Activated T-helper 2 cell treated with anti-CD3 and anti-CD28 coated beads, Interferon-gamma antibody, Interleukin-2, Interleukin-4, amounts not matched to agents 10 μg/mL and 5 μg/mL and 100 μg/mL, durations not matched to agents 14 hours and 24 hours and 36 hours (primary cell): Measurements from ENCODE around the gene NEK10. TPM values are rescaled to one million over a fixed set of nuclear protein-coding genes. Genes with fewer than 3 reads are reported as not detected.

ENCODE experiments used
- DNase-seq: peaks from one replicate; pipeline ENCODE4 v3.0.0; 2021; ENCODE audit warnings: low spot score
- H3K27ac Mint-ChIP-seq: one replicate; pipeline ENCODE4 v1.8.0; 2021; ENCODE audit warnings: mixed read lengths
- H3K27me3 Mint-ChIP-seq: one replicate; pipeline ENCODE4 v1.8.0; 2021; ENCODE audit warnings: low read depth, mixed read lengths
- H3K36me3 Mint-ChIP-seq: one replicate; pipeline ENCODE4 v1.8.0; 2021; ENCODE audit warnings: low read depth, mixed read lengths
- H3K4me1 Mint-ChIP-seq: one replicate; pipeline ENCODE4 v1.8.0; 2021; ENCODE audit warnings: low read depth, mixed read lengths
- H3K4me3 Mint-ChIP-seq: one replicate; pipeline ENCODE4 v1.8.0; 2021; ENCODE audit warnings: low read depth, mild to moderate bottlenecking, moderate library complexity, mixed read lengths
- H3K9me3 Mint-ChIP-seq: one replicate; pipeline ENCODE4 v1.8.0; 2021; ENCODE audit warnings: mixed read lengths
- intact Hi-C: fragments of 100-400 bp; cut with micrococcal nuclease; formaldehyde crosslinking; loops from one replicate; pipeline ENCODE4 v1.15.1; 2023
- total RNA-seq: library from RNA; stranded (reverse); gene quantifications from 2 replicates; pipeline ENCODE4 v1.2.3, GENCODE V29; 2022

NEK10 gene
- total RNA-seq, 1 donor from 2014 or later = 0.84 TPM

DNA sequence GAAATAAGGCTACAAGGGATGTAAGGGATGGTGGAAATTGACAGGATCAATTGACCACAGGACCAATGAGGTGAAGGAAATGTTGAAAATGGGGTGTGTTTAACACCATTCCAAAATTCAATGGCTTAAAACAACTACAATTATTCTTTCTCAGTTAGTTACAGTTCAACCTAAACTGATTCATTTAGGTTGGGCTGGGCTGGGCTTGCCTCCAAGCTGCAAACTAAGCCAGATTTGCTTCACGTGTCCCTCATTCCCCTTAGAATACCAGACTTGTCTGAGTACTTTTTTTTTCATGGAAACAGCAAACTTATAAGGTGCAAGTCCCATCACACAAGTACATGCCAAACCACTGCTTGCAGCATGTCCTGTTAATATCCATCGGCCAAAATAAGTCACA is 280.1 kb downstream of the NEK10 start:
- Mint-ChIP-seq H3K36me3 (no peaks in the 10 kb centered on the region), H3K27ac (no peak overlapping the region), H3K9me3 (no peaks in the 10 kb centered on the region), H3K4me3 (no peak overlapping the region), H3K4me1 (no peaks in the 10 kb centered on the region), H3K27me3 (no peaks in the 10 kb centered on the region)
- intact Hi-C loops = no loop called here
- no peak for DNase-seq

DNA sequence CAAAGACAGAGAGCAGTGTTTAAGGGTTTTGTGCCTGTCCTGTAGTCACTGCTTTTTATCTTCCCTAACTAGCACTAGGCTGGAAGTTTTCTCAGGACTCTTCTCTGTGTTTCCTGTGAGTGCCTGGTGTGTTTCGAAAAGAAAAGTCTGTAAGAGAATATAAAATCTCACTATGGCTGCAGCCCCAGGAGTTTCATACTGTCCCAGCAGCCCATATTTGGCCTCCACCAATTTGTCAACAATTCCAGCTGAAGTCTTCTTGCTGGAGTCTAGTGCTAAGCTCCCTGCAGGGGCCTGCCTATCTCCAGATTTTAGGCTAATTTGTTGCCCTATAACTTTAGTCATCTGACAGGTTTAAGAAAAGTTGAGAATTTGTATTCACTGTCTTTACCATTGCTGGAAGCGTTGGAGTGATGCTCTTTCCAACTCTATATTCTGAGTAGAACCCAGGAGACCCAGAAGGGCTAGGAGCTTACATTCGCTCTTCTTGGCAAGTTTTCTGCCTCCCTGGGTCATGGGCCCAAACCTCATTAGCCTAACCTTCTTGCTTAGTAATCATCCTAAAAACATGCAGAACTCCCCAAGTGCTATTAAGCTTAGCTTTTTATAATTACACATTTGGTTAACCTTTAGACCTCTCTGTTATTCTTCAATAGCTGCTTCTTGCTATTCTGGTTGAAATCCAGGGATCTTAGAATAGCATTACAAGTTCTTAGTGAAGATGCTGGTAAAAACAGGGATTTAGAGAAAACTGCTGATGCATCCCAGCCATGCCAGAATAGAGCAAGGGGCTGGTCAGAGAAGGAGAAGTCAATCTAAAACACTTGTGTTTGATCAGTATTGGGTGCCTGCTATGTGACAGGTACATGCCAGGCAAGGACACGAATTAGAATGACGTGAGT is 283.1 kb downstream of the NEK10 start:
- intact Hi-C loops = no loop called here
- H3K36me3 Mint-ChIP-seq = no peaks in the 10 kb centered on the region
- no peak overlapping the region for H3K27ac Mint-ChIP-seq
- no peaks in the 10 kb centered on the region for H3K4me1 Mint-ChIP-seq
- H3K27me3 Mint-ChIP-seq = no peaks in the 10 kb centered on the region
- no peaks in the 10 kb centered on the region for H3K9me3 Mint-ChIP-seq
- H3K4me3 Mint-ChIP-seq = no peak overlapping the region
- DNase-seq = no peak

DNA sequence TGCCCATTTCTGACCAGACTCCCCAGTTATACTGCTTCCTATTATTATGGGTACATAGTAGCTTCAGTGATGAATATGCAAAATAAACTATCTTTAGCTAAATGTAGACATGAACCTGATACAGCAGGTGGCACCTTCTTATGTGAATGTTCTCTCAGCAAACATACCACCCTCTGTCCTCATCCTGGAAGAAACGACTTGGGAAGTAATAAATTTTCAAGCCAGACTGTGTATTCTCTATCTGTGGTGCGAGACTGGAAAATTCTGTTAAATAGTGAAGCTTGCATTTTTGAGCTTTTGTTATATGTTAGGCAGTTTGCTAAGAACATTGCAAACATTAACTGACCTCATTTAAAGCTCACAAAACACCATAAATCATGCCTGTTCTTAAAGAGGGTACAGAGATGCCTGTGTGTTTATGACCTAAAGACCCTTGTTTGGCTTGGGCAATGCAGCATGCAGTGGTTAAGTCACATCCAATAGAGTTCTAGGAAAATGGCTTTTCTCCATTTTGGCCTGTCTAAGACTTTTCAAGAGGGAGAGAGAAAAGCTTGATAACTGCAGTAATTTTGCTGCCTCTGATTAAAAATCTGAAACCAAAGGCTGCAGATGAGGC is 287.1 kb downstream of the NEK10 start:
- Mint-ChIP-seq H3K4me3 (no peak overlapping the region), H3K4me1 (no peaks in the 10 kb centered on the region), H3K27ac (no peak overlapping the region), H3K9me3 (no peaks in the 10 kb centered on the region), H3K27me3 (no peaks in the 10 kb centered on the region), H3K36me3 (no peaks in the 10 kb centered on the region)
- intact Hi-C loops = no loop called here
- DNase-seq = no peak

DNA sequence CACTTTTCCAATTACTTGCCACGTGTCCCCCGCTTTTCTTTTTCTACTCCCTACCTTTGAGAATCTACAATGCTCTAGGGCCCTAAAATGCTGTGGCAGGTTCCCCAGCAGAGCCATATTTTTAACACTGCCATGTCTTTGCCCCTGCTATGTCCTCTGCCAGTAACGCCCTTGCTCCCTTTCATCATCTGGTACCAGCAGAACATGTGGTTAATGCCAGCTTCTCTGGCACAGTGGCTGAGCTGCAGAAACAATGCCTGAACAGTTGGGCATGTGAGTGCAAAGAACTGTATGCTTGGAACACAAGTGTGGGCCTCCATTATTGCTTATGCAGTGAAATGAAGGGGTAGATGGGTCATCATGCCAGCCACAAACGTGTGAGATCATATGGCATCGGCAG is 287.6 kb downstream of the NEK10 start:
- no peaks in the 10 kb centered on the region for H3K4me1 Mint-ChIP-seq
- no peak overlapping the region for H3K27ac Mint-ChIP-seq
- no peaks in the 10 kb centered on the region for H3K27me3 Mint-ChIP-seq
- intact Hi-C loops = no loop called here
- no peak overlapping the region for H3K4me3 Mint-ChIP-seq
- no peaks in the 10 kb centered on the region for H3K36me3 Mint-ChIP-seq
- no peak for DNase-seq
- H3K9me3 Mint-ChIP-seq = no peaks in the 10 kb centered on the region

DNA sequence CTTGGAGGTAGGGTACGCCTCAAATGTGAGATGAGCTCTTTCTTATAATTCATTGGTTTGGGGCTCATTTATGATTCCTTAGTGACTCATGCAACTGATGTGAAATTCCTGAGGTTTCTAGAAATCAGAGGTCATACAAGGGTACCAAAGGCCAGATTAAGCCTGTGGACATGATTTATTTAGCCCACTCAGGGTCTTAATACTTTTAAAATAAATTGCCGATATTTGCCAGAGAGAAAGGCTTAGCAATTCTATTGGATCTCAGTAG is 289.0 kb downstream of the NEK10 start:
- no peak for DNase-seq
- no peaks in the 10 kb centered on the region for H3K4me1 Mint-ChIP-seq
- no peaks in the 10 kb centered on the region for H3K27me3 Mint-ChIP-seq
- H3K27ac Mint-ChIP-seq = no peak overlapping the region
- no peaks in the 10 kb centered on the region for H3K9me3 Mint-ChIP-seq
- intact Hi-C loops = no loop called here
- H3K36me3 Mint-ChIP-seq = no peaks in the 10 kb centered on the region
- no peak overlapping the region for H3K4me3 Mint-ChIP-seq

DNA sequence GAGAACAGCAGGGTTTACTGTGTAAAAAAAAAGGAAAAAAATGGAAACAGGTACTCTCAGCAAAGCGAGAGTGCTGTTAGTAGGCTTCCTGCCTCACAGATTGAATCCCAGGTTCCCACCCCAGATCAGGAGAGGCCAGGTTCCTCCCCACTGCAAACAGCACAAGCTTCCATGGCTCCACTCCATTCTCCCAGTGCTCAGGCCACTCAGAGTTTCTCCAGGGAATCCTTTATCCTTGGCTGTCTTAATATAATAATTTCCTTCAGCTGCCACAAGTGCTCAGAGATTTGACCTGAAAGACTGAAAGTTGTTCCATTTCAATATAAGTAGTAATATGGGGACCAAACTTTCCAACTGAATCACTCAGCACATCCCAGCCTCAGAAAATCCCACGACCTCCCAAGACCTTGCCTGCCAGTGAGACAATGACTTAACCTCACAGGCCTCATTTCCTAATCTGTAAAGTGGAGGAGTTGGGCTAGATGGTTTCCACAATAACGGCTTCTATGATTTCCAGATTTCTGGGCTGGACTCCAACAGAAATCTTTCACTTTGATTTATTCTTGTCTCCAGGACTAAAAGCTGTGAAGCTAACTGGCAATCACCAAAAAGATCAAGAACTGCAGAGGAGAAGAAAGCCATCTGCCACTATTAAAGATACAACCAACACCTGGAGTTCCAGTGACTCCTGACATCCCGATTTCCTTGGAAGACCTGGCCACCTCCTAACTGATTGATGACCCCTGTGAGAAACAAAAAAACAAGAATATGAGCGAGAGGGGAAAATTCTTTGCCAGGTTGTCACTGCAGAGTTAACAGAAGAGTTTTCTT is 289.5 kb downstream of the NEK10 start:
- intact Hi-C loops = no loop called here
- Mint-ChIP-seq H3K9me3 (no peaks in the 10 kb centered on the region), H3K27me3 (no peaks in the 10 kb centered on the region)

DNA sequence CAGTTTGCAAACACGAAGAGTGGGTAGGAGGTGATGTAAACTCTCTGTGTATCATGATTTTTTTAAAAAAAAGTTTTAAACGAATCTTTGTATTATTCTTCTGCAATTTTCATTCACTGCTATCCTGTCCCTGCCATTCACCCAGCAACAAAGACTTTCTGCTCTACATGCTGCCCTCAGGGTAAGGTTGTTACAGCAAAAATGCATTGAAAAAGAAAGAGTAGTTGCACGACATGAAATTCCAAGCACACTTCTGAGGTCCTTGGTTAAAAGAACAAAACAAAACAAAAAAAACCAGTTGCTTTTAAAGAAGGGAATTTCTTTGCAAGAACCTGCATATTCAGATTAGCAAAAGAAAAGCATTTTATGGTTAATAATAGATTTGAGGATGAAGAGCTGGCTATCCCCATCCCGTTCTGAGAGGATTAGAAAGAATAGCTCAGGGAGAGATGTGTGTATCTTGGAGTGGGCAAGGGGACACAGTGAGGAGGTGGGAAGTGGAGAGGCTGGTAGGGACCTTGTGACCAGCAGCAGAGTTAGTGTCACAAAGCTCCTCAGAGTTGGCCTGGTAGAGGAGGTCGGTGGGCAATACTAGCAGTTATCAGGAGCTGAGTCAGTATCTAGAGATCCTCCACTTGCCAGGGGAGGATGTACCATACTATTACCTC is 290.8 kb downstream of the NEK10 start:
- no peak overlapping the region for H3K4me3 Mint-ChIP-seq
- DNase-seq = no peak
- no peaks in the 10 kb centered on the region for H3K36me3 Mint-ChIP-seq
- H3K4me1 Mint-ChIP-seq = no peaks in the 10 kb centered on the region
- intact Hi-C loops = no loop called here
- H3K27ac Mint-ChIP-seq = no peak overlapping the region
- H3K9me3 Mint-ChIP-seq = no peaks in the 10 kb centered on the region
- H3K27me3 Mint-ChIP-seq = no peaks in the 10 kb centered on the region

More for the DNA sequence above, 289.5 kb downstream of the NEK10 start:
- Mint-ChIP-seq H3K4me3 (no peak overlapping the region), H3K4me1 (no peaks in the 10 kb centered on the region), H3K36me3 (no peaks in the 10 kb centered on the region), H3K27ac (no peak overlapping the region)
- DNase-seq = no peak

DNA sequence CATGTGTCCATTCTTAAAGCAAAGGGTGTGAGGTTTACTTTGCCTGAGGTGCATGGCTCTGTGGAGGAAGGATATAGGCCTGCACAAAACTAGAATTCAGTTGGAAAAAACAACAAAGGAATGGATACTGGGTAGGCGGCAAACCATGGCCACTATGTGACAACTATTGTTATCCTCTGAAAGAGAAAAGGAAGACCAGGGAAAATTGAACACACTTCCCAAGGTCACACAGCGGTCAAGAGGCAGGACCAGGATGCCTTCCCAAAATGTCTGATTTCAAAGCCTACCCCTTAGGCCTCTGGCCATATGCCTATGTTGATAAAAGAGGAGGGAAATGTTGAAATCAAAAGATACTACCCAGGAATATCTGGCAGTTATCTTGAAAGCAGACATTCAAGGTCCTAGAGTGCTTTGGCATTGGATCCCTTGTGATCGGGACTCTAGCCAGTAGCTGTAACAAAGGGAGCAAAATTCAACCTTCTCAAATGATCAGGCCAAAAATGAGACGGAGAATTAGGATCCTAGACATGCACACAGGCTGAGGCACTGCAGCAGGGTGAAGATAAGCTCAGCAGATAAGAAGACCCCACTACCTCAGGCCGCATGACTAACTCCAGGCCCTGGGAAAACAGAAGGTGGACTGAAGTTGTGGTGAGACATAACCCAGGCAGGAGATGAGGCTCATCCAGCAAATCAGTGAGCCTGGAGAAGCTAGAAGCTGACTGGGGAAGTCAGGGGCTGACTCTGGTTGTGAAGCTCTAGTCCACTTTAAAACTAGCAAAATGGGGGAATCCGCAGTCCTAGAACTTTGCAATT is 292.2 kb downstream of the NEK10 start:
- Mint-ChIP-seq H3K36me3 (no peaks in the 10 kb centered on the region), H3K4me3 (no peak overlapping the region), H3K27me3 (no peaks in the 10 kb centered on the region), H3K4me1 (no peaks in the 10 kb centered on the region), H3K9me3 (no peaks in the 10 kb centered on the region), H3K27ac (no peak overlapping the region)
- intact Hi-C loops = no loop called here
- DNase-seq = no peak

DNA sequence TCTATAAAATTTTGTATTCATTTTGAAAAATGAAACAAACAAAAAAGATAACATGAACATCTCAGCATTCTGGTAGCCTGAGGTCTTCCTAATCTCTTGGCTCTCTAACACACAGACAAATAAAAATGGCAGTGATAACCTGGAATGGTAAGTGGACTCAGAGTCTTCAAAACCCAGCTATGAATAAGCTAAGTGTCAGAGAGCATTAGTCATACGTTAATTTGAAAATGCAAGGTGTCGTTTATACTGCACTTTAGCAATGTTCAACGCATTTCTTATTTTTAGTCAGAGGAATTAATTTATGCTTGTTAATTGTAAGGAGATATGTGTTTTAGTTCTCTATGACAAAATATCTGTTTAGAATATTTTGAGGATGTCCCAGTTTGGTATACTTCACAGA is 294.3 kb downstream of the NEK10 start:
- no peaks in the 10 kb centered on the region for H3K27me3 Mint-ChIP-seq
- no peak overlapping the region for H3K27ac Mint-ChIP-seq
- DNase-seq = no peak
- H3K4me3 Mint-ChIP-seq = no peak overlapping the region
- no peaks in the 10 kb centered on the region for H3K4me1 Mint-ChIP-seq
- no peaks in the 10 kb centered on the region for H3K36me3 Mint-ChIP-seq
- intact Hi-C loops = no loop called here
- H3K9me3 Mint-ChIP-seq = no peaks in the 10 kb centered on the region

DNA sequence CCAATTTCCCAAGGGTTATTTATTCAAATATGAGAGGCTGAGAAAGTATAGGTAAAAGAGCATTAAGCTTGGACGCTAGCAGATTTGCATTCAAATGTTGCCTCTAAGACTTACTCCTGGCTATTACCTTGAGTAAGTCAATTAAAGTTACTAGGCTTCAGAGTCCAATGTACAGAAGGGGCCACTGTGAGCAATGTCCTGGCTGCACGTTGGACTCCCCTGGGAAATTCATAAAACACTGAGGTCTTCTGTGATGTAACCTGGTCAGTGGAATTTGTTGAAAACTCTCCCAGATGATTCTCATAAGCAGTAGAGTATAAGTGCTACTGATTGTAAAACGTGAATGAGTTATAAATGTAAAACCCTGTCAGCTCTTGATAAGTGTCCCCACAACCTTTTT is 295.3 kb downstream of the NEK10 start:
- H3K9me3 Mint-ChIP-seq = no peaks in the 10 kb centered on the region
- H3K36me3 Mint-ChIP-seq = no peaks in the 10 kb centered on the region
- H3K4me3 Mint-ChIP-seq = no peak overlapping the region

DNA sequence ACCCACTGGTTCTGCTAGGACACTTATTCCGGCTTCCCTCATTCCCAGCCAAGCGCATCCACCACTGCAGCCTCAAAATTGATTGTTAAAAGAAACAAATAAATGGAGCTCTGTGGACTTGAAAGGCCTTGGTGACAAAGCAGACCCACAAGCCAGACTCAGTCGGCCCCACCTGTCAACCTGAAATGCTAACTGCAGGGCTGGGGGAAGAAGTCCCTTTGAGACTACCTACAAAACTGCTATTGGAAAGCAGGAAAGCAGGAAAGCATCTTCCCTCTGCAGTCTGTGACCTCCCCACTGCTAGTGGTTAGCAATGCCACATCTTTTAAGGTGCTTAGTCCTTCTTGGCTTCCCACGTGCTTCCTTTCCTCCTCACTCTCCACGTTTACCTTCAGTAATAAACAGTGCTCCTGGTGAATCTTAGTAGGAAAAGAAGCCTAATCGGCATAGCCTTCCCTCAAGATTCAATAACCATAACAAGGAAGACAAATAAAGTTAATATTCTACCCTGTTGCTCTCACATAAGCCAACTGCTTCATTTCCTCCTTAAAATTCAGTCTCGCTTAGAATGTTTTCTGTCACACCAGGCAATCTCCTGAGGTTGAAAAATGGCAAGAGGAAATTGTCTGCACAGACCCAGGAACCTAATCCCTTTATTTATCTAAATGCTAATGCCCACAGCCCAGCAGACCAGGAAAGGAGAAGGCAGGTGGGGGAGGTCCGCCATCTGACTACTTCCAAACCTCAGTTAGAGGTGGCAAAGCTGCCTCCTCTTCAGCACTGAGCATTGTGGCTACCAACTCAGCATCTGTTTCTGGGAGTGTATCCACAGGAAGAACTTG is 296.2 kb downstream of the NEK10 start:
- H3K4me3 Mint-ChIP-seq = no peak overlapping the region
- intact Hi-C loops = no loop called here
- no peaks in the 10 kb centered on the region for H3K4me1 Mint-ChIP-seq
- DNase-seq = no peak
- no peaks in the 10 kb centered on the region for H3K36me3 Mint-ChIP-seq
- H3K27ac Mint-ChIP-seq = no peak overlapping the region
- H3K9me3 Mint-ChIP-seq = no peaks in the 10 kb centered on the region
- H3K27me3 Mint-ChIP-seq = no peaks in the 10 kb centered on the region

More for the DNA sequence above, 295.3 kb downstream of the NEK10 start:
- H3K27me3 Mint-ChIP-seq = no peaks in the 10 kb centered on the region
- no peak for DNase-seq
- no peak overlapping the region for H3K27ac Mint-ChIP-seq
- intact Hi-C loops = no loop called here
- H3K4me1 Mint-ChIP-seq = no peaks in the 10 kb centered on the region
